SH-SY5Y (cell line): ENCODE results near the gene SUPT4H1.

ENCODE experiments used
- GATA2 ChIP-seq: IDR thresholded peaks from 2 replicates; pipeline ENCODE4 v1.6.1; 2011; ENCODE audit warnings: mild to moderate bottlenecking, low read depth, low read length
- GATA3 ChIP-seq: IDR thresholded peaks from 2 replicates; pipeline ENCODE4 v1.6.1; 2011; ENCODE audit warnings: low read depth, mild to moderate bottlenecking, low read length, moderate library complexity

SUPT4H1 gene

DNA sequence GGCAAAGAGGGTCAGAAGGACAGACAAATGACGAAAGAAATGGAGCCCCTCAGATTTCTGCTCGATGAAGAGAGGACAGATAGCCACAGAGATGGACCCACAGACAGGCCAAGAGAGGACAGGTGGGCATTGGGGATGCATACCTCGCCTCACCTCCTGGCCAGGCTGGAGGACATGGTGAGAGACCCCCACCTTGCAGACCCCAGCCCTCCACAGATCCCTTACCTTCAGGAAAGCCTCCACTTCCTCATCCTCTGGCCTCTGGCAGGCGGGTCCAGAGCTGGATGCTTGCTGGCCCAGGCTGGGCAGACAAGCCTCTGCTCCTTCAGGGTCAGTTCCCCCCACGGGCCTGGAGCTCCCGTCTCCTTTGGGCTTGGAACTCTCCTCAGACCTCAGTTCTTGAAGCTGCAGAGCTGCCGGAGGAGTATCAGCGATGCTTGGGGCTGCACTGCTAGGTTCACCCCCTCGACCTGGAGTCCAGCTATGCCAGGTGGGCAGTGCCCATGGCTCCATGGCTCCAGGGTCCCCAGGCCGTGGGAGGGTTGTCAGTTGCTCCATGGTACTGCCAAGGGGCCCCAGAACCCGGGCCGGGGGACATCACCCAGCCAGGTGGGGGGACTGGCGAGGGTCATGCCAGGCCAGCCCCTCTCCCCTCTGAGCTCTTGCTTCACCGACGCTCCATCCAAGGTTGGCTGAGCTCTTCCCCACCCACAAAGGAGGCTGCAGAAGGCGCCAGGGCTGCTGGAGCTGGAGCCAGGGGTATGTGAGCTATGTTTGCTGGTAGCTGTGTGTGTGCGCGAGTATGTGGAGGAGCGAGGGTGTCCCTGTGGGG lies 24.4 kb downstream of the SUPT4H1 start:
- no peak for TF ChIP-seq GATA3
- no peak for TF ChIP-seq GATA2

DNA sequence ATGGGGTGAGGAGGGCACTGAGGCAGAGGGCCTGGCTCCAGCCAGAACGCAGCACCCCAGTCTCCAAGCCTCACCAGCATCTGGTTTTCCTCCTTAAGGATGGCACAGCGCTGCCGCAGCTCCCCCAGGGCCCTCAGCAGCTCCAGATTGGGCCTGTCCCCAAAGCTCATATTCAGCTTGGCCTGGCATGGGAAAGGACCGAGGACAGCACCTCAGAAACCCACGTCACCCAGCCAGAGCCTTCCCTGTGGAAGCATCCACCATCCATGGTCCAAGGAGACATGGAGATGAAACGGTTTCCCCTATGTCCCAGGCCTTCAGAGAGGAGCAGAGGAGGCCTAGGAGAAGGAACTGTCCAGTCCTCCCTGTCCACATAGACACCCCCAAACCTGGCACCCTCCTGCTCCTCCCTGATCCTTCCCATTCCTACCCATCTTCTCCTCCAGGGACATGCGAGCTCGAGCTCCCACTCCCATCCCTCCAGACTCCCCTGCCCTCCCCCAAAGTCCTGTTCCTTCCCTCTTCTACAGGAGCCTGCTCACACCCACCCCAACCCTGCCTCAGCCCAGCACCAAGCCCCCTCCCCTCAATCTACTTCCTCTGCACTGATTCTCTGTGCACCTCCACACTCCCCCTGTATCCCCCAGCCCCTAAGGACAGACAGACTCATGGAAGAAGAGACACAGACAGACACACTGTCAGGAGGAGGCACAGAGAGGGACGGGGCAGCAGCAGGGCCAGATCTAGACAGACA lies 25.2 kb downstream of the SUPT4H1 start:
- TF ChIP-seq GATA3 (no peak), GATA2 (no peak)

DNA sequence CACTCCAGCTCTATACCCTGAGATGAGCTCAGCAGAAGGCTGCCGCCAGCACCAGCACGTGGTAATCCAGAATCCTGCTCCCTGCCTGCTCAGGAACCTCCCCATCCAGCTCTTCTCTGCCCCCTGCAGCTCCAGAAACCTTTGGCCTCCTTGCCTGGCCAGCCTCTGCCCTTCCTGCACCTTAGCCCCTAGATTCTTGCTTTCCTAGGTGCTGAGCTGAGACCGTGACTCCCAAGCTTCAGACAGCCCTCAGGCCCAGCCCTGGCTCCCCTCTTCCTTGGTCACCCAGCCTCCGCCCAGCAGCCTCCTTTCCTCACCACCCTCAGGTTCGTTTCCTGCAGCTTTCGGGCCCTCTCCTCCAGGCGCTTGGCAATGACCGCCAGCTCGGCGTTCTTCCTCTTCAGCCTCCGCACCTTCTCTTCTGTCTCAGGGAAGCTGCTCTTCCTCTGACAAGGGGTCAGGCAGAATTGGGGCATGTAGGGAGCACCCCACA lies 26.0 kb downstream of the SUPT4H1 start:
- TF ChIP-seq GATA3 (no peak), GATA2 (no peak)

DNA sequence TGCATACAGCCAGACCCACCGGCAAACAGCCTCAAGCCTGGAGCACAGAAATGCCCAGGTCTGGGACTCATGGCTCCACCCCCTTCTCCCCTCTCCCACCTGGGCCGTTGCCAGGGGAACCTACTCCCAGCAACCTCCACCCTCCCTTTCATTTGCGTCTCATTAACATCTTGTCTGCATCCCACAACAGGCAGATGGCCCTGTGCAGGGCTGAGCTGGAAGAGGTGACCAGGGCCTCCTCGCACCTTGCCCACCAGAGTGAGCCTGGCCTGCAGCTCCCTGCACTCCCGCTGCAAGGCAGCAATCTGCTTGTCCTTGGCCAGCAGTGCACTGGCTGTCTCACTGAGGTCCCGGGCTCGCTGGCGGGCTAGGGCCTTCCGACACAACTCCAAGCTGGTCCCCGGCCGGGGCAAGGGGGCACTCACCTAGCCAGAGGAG lies 26.7 kb downstream of the SUPT4H1 start:
- TF ChIP-seq GATA3 (no peak), GATA2 (no peak)

DNA sequence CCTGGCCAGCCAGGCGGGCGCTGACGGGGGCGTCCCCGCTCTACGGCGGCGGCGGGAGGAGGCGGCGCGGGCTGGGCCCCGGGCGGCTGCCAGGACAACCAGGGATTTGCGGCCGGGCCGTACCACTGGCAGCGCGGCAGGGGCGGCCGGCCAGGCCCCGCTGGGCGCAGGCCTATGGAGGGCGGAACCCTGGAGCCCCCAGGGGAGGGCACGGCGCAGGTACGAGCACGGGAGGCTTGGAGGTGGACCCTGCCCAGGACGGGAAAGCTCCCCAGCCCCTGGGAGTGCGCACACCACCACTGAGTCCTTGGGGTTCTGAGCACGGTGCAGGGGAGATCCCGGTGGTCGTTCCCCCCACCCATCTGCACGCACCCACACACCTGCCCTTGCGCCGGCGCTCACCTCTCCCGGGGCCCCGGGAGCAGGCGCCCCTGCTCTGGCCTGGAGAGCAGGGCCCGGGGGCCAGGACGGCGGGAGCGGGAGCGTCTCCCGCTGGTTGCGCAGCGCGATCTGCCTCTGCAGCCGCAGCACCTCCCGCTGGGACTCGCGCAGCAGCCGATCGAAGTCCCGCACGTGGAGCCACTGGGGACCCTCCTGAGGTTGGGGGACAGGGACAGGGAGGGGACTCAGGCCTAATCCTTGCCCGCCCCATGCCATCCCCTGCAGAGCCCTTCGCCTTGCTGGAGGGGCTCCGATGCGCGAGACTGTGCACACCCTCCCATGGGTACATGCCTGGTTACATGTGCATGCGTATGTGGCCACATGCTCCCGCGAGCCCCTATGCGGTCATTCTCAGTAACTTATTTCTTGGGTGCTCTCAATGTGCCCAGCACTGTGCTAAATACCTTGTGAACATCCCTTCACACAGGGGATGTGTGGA lies 27.4 kb downstream of the SUPT4H1 start:
- no peak for TF ChIP-seq GATA3
- no peak; the same call in 1 of the 2 replicates for TF ChIP-seq GATA2

DNA sequence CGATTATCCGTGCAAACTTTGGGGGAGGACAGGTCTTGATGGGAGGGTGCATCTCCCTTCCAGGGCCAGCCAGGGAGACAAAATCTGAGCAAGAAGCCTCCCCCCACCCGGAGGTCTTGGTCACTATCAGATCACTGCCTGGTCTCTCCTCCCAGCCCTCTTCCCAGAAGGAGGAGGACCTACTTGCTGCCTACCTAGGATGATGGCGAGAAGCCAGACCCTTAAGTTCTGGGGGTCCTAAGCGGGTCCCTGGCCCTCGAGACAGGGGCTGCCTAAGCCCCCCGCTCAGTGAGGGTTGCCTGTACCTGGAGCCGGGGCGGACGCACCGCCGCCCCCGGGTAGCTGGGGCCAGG lies 28.0 kb downstream of the SUPT4H1 start:
- no peak for TF ChIP-seq GATA3
- TF ChIP-seq GATA2, result 0 out of 2 replicates have a peak, but pooled peaks have one; percentile 14

DNA sequence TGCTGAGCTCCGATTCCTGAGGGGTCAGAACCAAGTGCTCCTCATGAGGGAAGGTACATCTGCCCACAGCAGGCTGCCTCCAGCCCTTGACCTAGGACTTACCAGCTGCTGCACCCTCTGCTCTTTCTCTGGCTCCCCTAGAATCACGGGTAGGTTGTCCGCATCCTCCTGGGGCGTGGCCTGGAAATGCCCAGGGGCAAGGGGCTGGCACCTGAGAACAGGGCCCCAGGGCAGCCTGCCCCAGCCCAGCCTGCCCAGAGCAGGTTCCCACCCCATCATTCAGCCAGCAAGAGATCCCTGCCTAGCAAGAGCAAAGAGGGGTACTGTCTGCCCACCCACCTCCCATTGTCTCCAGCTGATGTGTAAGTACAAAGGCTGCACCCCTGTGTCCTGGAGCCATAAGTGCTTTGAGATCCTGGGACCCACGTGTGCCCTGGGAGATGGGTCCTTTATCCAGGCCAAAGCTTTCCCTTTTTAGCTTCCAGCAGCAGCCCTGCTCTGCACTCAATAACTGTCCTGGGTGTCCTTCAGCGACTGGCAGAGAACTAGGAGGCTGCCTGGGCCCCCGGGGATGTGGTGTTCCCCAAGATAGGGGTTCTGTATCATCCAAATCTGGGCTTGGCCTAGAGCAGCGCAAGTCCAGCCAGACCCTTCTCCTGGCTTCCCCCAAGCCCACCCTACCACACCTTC lies 28.5 kb downstream of the SUPT4H1 start:
- no peak for TF ChIP-seq GATA2
- no peak for TF ChIP-seq GATA3

DNA sequence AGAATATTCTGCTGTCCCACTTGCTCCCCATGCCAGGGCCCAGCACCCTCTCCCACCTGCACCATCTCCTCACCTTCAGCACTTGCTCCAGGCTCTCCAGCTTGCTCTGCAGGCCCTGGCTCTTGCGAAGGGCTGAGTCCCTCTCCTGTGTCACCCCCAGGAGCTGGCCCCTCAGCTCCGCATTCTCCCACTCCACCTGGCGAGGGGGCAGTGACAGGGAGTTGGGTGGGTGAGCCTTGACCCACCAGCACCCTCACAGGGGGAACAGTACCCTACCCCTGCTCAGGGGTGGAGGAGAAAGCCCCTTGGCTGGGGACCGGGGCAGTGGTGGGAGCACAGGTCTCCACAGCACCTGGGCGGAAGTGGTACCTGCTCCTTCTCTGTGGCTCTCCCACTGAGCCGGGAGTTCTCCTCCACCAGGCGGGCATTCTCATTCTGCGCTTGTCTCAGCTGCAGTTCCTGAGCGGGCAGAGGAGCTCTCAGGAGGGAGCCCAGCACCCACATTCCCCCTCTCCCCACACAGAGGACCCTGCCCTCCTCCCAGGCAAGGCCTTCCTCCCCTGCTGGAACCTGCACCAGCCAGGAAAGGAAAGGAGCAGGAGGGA lies 29.3 kb downstream of the SUPT4H1 start:
- TF ChIP-seq GATA2 (no peak), GATA3 (no peak)

DNA sequence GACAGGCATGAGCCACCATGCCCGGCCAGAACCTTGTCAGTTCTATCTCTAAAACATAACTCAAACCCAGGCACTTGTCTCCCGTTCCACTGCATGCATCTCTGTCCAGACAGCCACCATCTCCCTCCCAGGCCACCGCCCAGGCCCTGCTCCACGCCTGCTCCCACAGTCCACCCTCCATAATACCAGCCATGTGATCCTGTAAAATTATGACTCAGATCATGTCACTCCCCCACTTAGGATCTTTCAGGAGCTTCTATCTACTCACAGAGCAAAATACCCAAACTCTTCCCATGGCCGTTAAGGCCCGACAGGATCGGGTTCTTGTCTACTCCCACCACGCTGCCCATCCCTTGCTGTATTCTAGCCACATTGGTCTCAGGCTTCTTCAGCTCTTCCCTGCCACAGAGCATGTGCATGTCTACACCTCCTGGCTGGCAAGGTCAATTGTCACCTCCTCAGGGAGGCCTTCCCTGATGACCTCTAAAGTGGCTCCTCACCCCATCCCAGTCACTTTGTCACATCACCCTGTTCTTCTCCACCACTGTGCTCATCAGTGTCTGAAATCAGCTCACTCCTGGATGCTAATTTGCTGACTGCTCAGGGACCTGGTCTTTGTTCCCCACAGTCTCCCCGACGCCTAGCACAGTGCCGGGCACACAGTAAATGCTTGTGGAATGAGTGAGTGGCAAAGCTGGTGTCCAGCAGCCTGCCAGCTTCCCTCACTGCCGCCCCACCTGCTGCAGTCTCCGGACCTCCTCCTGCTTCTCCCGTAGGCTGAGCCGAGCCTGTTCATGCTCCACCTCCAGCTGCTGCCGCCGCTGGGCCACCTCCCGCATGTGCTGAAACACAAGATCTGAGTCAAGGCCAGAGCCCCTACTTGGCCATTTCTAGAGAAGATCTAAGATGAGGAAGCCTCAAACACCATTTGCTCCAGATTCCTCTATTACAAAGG lies 30.2 kb downstream of the SUPT4H1 start:
- no peak for TF ChIP-seq GATA3
- no peak for TF ChIP-seq GATA2

DNA sequence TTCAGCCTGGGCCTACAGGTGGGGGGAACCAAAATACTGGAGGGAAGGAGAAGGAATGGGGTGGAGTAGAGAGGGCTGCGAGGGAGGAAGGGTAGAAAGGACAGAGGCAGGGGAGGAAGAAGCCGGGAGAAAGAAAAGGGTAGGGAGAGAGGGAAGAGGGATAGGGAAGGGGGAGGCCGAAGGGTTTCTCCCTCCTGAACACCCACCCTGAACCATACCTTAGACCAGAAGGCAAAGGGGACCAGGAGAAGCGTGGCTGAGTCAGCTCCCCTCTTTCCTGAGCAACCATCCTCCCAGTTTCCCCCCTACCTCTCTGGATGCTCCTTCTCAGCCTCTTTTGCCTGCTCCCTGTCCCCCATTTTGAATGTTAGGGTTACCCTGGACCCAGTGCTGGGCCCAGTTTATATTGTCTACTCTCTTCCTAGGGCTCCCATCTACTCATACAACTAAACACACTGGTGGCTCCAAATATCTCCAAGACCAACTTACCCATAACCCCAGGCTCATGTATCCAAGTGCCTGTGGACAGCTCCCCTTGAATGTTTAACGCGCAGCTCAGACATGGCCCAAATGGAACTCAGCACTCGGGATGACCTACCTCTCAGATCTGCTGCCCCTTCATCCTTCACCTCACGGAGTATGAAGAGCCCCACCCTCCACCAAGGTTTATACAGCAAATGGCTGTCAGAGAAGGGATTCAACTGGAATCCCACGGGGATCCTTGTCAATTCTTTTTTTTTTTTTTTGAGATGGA lies 31.3 kb downstream of the SUPT4H1 start:
- TF ChIP-seq GATA2 (no peak), GATA3 (no peak)

DNA sequence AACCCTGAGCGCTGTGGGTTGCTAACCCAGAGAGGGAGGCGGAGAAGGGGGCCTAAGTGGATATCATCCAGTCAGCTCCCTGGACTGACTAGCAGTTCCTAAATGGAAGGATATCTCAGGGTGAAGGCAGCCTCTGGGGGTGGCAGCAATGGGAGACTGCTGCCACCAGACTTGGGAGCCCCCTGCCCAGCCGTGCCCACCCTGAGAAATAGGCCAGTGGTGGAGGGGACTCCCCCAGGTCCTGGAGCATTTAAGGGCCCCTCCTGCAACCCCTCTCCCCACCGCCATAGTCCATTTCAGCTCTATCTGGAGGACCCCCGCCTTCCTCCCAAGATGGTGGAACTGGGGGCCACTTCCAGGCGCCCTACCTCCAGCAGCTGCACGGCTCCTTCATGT lies 31.8 kb downstream of the SUPT4H1 start:
- TF ChIP-seq GATA3, result no peak
- no peak for TF ChIP-seq GATA2
